ENCODE data around the gene MYG1. TPM values are rescaled to one million over a fixed set of nuclear protein-coding genes. Genes with fewer than 3 reads are reported as not detected.

MYG1 gene
- total and polyA plus RNA-seq, 2 of the 4 experiments (the other 2 are of a cell fraction): 49.8 to 63.7 TPM

DNA sequence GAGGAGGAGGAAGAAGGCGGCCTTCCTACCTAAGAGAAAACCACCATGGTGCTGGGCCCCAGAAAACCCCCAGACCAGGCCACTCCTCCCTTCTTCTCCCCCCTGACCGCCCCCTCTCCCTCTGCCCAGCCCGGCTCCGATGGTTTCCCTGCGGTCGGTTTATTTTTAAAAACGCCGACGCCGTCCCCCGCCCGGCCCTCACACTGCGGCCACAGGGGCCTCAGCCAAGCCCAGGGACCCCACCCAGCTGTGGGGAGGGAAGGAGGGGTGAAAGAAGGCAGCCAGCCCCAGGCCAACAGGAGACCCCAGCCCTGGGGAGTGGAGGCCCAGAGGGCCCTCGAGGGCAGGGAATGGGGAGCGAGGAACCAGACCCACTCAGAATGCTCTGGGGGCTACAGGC lies 33.2 kb downstream of the MYG1 start:
- Histone ChIP-seq H4K5ac (ENCODE audit: low read depth, low read length) (no peak overlapping the region), H3K4me2 (ENCODE audit: low read depth, low read length) (no peak overlapping the region), H3K9me1 (ENCODE audit: insufficient read depth, low read length) (peaks cover 6% of the 10 kb centered on the region; the same call in 1 of the 2 replicates), H2BK20ac (ENCODE audit: low read depth, low read length) (no peak overlapping the region), H4K91ac (ENCODE audit: insufficient read depth, low read depth, low read length) (no peak overlapping the region), H2AK5ac (ENCODE audit: low read depth, low read length) (no peak overlapping the region), H2AK9ac (replicated peaks; ENCODE audit: low read depth, low read length, poor library complexity) (no peak overlapping the region), H2BK120ac (ENCODE audit: low read depth, low read length) (no peak overlapping the region), H3K18ac (ENCODE audit: low read depth, low read length) (no peak overlapping the region), H3K36me3 (ENCODE audit: control insufficient read depth, insufficient read depth, low read length) (no peaks in the 10 kb centered on the region), H3K4me1 (ENCODE audit: control insufficient read depth, insufficient read depth, low read length) (no peaks in the 10 kb centered on the region), H4K8ac (ENCODE audit: low read depth in 2 of 2, low read length in 2 of 2) (no peak overlapping the region), H3K27me3 (ENCODE audit: control insufficient read depth, insufficient read depth, low read length) (peaks cover 74% of the 10 kb centered on the region), H3K56ac (ENCODE audit: extremely low read depth, insufficient read depth, low read length) (no peak overlapping the region), H3K4ac (ENCODE audit: low read depth, low read length) (no peak overlapping the region), H3K9ac (ENCODE audit: low read depth, low read length) (no peak overlapping the region), H3K9me3 (ENCODE audit: control insufficient read depth, insufficient read depth, low read length) (no peaks in the 10 kb centered on the region), H3K27ac (ENCODE audit: insufficient read depth, low read length) (no peak overlapping the region), H4K20me1 (ENCODE audit: insufficient read depth, low read length) (no peaks in the 10 kb centered on the region), H2BK15ac (ENCODE audit: low read depth, low read length) (no peak overlapping the region), H2AFZ (replicated peaks; ENCODE audit: low read length, poor library complexity) (no peak overlapping the region), H3K14ac (replicated peaks; ENCODE audit: low read depth, low read length) (no peak overlapping the region), H3K4me3 (ENCODE audit: insufficient read depth, low read depth, low read length) (no peak overlapping the region), H2BK5ac (ENCODE audit: low read depth, low read length, poor library complexity, severe bottlenecking) (no peak overlapping the region), H3K23ac (ENCODE audit: low read depth, low read length) (no peak overlapping the region), H3K79me1 (ENCODE audit: low read depth in 1 of 2, low read length in 2 of 2) (no peaks in the 10 kb centered on the region)
- ChIA-PET CTCF (interaction anchor here (1.5 kb wide), 1 partner anchor 13 kb away, joined by 4 read pairs; no protein-coding TSS in a partner anchor), POLR2A (ENCODE audit: unreplicated experiment) (no interaction called here)
- no peak for DNase-seq
- BruUV-seq (replicated peaks): no TSS peak
- dilution Hi-C loops (cut with HindIII; ENCODE audit: low sequenced_read_pairs, unreplicated experiment) (no loop called here), intact Hi-C loops (cut with micrococcal nuclease) (no loop called here), in situ Hi-C loops (cut with MboI; ENCODE audit: low sequenced_read_pairs) (no loop called here)
- no peak for ATAC-seq (ENCODE audit: low read depth)
- WGBS, 2 experiments (ENCODE audit: extremely low coverage in 2 of 2, insufficient read length in 1 of 2): 75% methylated on average over 2 of the region's 15 CpGs; no CpG with 5 or more reads in 1 of the 2 experiments
- TF ChIP-seq SMC3 (IDR thresholded peaks at IDR 0.05; ENCODE audit: low read depth, low read length) (no peak), CEBPB (IDR thresholded peaks at IDR 0.05; ENCODE audit: low read depth, low read length) (no peak), MAZ (IDR thresholded peaks at IDR 0.05; ENCODE audit: borderline replicate concordance, low read depth, low read length) (no peak), RAD21 (IDR thresholded peaks at IDR 0.05; ENCODE audit: low read length) (no peak), CHD1 (IDR thresholded peaks at IDR 0.05; ENCODE audit: low read depth, low read length) (no peak), MXI1 (IDR thresholded peaks at IDR 0.05; ENCODE audit: borderline replicate concordance, low read depth, low read length) (no peak), NFE2L2 (IDR thresholded peaks at IDR 0.05; ENCODE audit: low read depth, low read length) (no peak), FOS (IDR thresholded peaks at IDR 0.05; ENCODE audit: low read depth, low read length) (no peak), MAFK (IDR thresholded peaks at IDR 0.05; ENCODE audit: low read depth, low read length) (no peak), BHLHE40 (IDR thresholded peaks at IDR 0.05; ENCODE audit: low read depth, low read length) (no peak), RFX5 (IDR thresholded peaks at IDR 0.05; ENCODE audit: low read depth, low read length) (no peak), RCOR1 (IDR thresholded peaks at IDR 0.05; ENCODE audit: insufficient replicate concordance, low read length) (no peak), POLR2A (IDR thresholded peaks at IDR 0.05; ENCODE audit: low read depth, low read length) (no peak)
- TF ChIP-seq, protein P1, sequence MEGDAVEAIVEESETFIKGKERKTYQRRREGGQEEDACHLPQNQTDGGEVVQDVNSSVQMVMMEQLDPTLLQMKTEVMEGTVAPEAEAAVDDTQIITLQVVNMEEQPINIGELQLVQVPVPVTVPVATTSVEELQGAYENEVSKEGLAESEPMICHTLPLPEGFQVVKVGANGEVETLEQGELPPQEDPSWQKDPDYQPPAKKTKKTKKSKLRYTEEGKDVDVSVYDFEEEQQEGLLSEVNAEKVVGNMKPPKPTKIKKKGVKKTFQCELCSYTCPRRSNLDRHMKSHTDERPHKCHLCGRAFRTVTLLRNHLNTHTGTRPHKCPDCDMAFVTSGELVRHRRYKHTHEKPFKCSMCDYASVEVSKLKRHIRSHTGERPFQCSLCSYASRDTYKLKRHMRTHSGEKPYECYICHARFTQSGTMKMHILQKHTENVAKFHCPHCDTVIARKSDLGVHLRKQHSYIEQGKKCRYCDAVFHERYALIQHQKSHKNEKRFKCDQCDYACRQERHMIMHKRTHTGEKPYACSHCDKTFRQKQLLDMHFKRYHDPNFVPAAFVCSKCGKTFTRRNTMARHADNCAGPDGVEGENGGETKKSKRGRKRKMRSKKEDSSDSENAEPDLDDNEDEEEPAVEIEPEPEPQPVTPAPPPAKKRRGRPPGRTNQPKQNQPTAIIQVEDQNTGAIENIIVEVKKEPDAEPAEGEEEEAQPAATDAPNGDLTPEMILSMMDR (conservative IDR thresholded peaks at IDR 0.05; ENCODE audit: low read depth, low read length): no peak
- TF ChIP-seq, protein P2, sequence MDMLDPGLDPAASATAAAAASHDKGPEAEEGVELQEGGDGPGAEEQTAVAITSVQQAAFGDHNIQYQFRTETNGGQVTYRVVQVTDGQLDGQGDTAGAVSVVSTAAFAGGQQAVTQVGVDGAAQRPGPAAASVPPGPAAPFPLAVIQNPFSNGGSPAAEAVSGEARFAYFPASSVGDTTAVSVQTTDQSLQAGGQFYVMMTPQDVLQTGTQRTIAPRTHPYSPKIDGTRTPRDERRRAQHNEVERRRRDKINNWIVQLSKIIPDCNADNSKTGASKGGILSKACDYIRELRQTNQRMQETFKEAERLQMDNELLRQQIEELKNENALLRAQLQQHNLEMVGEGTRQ (IDR thresholded peaks at IDR 0.05; ENCODE audit: low read depth, low read length): no peak
- TF ChIP-seq, protein P3, sequence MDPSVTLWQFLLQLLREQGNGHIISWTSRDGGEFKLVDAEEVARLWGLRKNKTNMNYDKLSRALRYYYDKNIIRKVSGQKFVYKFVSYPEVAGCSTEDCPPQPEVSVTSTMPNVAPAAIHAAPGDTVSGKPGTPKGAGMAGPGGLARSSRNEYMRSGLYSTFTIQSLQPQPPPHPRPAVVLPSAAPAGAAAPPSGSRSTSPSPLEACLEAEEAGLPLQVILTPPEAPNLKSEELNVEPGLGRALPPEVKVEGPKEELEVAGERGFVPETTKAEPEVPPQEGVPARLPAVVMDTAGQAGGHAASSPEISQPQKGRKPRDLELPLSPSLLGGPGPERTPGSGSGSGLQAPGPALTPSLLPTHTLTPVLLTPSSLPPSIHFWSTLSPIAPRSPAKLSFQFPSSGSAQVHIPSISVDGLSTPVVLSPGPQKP (IDR thresholded peaks at IDR 0.05; ENCODE audit: borderline replicate concordance, low read depth, low read length): no peak

Measured in IMR-90 (cell line).